ENCODE results near the gene MYO15A. TPM values are rescaled to one million over a fixed set of nuclear protein-coding genes. Genes with fewer than 3 reads are reported as not detected.

MYO15A gene
- total and polyA plus RNA-seq, 4 experiments from 2014 or later, result 0.14 to 2.2 (median 1.0) TPM

DNA sequence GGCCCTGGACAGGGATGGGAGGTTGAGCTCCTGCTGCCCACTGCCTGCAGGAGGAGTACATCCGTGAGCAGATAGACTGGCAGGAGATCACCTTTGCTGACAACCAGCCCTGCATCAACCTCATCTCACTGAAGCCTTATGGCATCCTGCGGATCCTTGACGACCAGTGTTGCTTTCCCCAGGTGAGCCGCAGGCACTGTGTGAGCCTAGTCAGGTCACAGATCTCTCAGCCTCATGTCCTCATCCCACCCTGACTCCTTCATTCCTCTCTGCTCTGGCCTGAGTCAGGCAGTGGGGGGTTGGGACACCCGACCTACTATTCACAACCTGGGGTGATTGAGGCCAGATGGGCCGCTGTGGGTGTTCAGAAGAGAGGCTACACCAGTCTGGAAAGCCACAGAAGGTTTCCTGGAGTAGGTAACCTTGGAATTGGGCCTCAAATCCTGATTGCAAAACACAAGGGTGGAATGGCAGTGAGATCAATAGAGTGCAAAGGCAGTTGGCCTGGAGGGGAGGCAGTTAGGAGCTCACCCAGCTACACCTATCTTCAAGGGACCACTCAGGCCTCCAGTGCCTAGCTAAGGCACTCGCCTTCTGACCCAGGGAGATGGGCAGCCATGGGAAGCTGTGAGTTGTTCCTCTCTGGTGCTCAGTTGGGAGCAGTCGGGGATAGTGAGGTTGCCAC lies 29.7 kb downstream of the MYO15A start:
- H3K9me3 Mint-ChIP-seq, result no peaks in the 10 kb centered on the region
- Histone ChIP-seq H3K9me3 (ENCODE audit: control insufficient read depth in 1 of 2, low read length in 2 of 2) (no peaks in the 10 kb centered on the region), H3K27ac (ENCODE audit: low read depth, low read length) (no peak overlapping the region), H3K4me3 (ENCODE audit: low read length in 2 of 2) (no peak overlapping the region), H3K4me1 (ENCODE audit: insufficient read depth, low read length) (no peaks in the 10 kb centered on the region), H3K27me3 (ENCODE audit: insufficient read depth, low read length) (no peaks in the 10 kb centered on the region), H3K36me3 (ENCODE audit: insufficient read depth, low read length) (no peaks in the 10 kb centered on the region)
- no peaks in the 10 kb centered on the region for H3K27me3 Mint-ChIP-seq
- ChIA-PET POLR2A (ENCODE audit: partially characterized antibody) (no interaction called here), CTCF (ENCODE audit: partially characterized antibody) (interaction anchor here (0.6 kb wide), 1 partner anchor 58 kb away, joined by 3 read pairs; no protein-coding TSS in a partner anchor)
- H3K4me1 Mint-ChIP-seq, result peaks cover 0 to 6% (median 4%) of the 10 kb centered on the region in 4 donors
- peak overlapping the region in 1 of 7 donors; percentile 19 for H3K27ac Mint-ChIP-seq
- DNase-seq, result no peak
- H3K36me3 Mint-ChIP-seq, result no peaks in the 10 kb centered on the region
- no peak overlapping the region for H3K4me3 Mint-ChIP-seq
- intact Hi-C loops (cut with micrococcal nuclease), result no loop called here

DNA sequence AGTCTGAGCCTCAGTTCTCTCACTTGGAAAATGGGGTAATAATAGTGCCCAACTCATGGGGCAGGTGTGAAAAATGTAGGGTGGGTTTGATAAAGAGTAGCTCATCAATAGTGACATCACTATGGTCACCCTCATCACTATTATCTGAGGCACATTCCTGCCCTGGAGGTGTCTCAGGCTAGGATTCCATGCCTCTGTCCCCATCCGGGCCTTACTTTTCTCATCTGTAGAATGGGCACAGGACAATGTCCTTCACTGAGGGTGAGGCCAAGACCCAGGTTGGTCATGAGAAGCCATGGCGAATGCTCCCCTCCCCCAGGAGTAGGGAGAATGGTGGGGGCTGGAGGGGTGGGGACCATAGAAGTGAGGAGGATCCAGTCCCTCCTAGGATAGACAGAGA lies 30.5 kb downstream of the MYO15A start:
- Histone ChIP-seq H3K4me3 (ENCODE audit: low read length in 2 of 2) (no peak overlapping the region), H3K27me3 (ENCODE audit: insufficient read depth, low read length) (no peaks in the 10 kb centered on the region), H3K4me1 (ENCODE audit: insufficient read depth, low read length) (no peaks in the 10 kb centered on the region), H3K27ac (ENCODE audit: low read depth, low read length) (no peak overlapping the region), H3K36me3 (ENCODE audit: insufficient read depth, low read length) (no peaks in the 10 kb centered on the region), H3K9me3 (ENCODE audit: control insufficient read depth in 1 of 2, low read length in 2 of 2) (no peaks in the 10 kb centered on the region)
- H3K9me3 Mint-ChIP-seq, result no peaks in the 10 kb centered on the region
- DNase-seq, result no peak
- POLR2A ChIA-PET (ENCODE audit: partially characterized antibody), result no interaction called here
- no peak overlapping the region for H3K27ac Mint-ChIP-seq
- no peak overlapping the region for H3K4me3 Mint-ChIP-seq
- no peaks in the 10 kb centered on the region for H3K36me3 Mint-ChIP-seq
- peaks cover 0 to 6% (median 4%) of the 10 kb centered on the region in 4 donors for H3K4me1 Mint-ChIP-seq
- CTCF ChIA-PET (ENCODE audit: partially characterized antibody), result no interaction called here
- H3K27me3 Mint-ChIP-seq, result no peaks in the 10 kb centered on the region
- intact Hi-C loops (cut with micrococcal nuclease), result no loop called here

- no peaks in the 10 kb centered on the region for H3K9me3 Mint-ChIP-seq
- peaks cover 0 to 6% (median 4%) of the 10 kb centered on the region in 4 donors for H3K4me1 Mint-ChIP-seq
- Histone ChIP-seq H3K4me1 (ENCODE audit: insufficient read depth, low read length) (no peaks in the 10 kb centered on the region), H3K27ac (ENCODE audit: low read depth, low read length) (no peak overlapping the region), H3K4me3 (ENCODE audit: low read length in 2 of 2) (no peak overlapping the region), H3K27me3 (ENCODE audit: insufficient read depth, low read length) (no peaks in the 10 kb centered on the region), H3K9me3 (ENCODE audit: control insufficient read depth in 1 of 2, low read length in 2 of 2) (no peaks in the 10 kb centered on the region), H3K36me3 (ENCODE audit: insufficient read depth, low read length) (no peaks in the 10 kb centered on the region)
- no peak overlapping the region for H3K4me3 Mint-ChIP-seq
- POLR2A ChIA-PET (ENCODE audit: partially characterized antibody), result no interaction called here
- CTCF ChIA-PET (ENCODE audit: partially characterized antibody), result no interaction called here
- no peaks in the 10 kb centered on the region for H3K27me3 Mint-ChIP-seq
- no peak for DNase-seq
- H3K36me3 Mint-ChIP-seq, result no peaks in the 10 kb centered on the region
- no peak overlapping the region for H3K27ac Mint-ChIP-seq
- intact Hi-C loops (cut with micrococcal nuclease), result no loop called here
Observed at GRCh38 chr17:18139498-18139897, 30.9 kb downstream of the MYO15A start.

GRCh38 chr17:18139949-18140348 lies 31.4 kb downstream of the MYO15A start:
- Histone ChIP-seq H3K27ac (ENCODE audit: low read depth, low read length) (no peak overlapping the region), H3K4me1 (ENCODE audit: insufficient read depth, low read length) (no peaks in the 10 kb centered on the region), H3K4me3 (ENCODE audit: low read length in 2 of 2) (no peak overlapping the region), H3K27me3 (ENCODE audit: insufficient read depth, low read length) (no peaks in the 10 kb centered on the region), H3K9me3 (ENCODE audit: control insufficient read depth in 1 of 2, low read length in 2 of 2) (no peaks in the 10 kb centered on the region), H3K36me3 (ENCODE audit: insufficient read depth, low read length) (no peaks in the 10 kb centered on the region)
- Mint-ChIP-seq H3K27me3 (no peaks in the 10 kb centered on the region), H3K9me3 (no peaks in the 10 kb centered on the region), H3K4me1 (peaks cover 0 to 6% (median 4%) of the 10 kb centered on the region in 4 donors), H3K27ac (no peak overlapping the region), H3K4me3 (no peak overlapping the region), H3K36me3 (no peaks in the 10 kb centered on the region)
- ChIA-PET CTCF (ENCODE audit: partially characterized antibody) (no interaction called here), POLR2A (ENCODE audit: partially characterized antibody) (no interaction called here)
- intact Hi-C loops (cut with micrococcal nuclease), result no loop called here
- DNase-seq, result no peak

- no peak overlapping the region for H3K27ac Mint-ChIP-seq
- peaks cover 0 to 6% (median 4%) of the 10 kb centered on the region in 4 donors for H3K4me1 Mint-ChIP-seq
- intact Hi-C loops (cut with micrococcal nuclease), result loop anchor here (1.0 kb wide), 2 partner anchors 18 to 43 kb away; partner anchors contain the start of gene ALKBH5
- no peak overlapping the region for H3K4me3 ChIP-seq (ENCODE audit: low read length in 2 of 2)
- H3K36me3 Mint-ChIP-seq, result no peaks in the 10 kb centered on the region
- ChIA-PET CTCF (ENCODE audit: partially characterized antibody) (interaction anchor here (2.3 kb wide), 1 partner anchor 45 kb away, joined by 16 read pairs; the partner anchor contains the start of gene ALKBH5), POLR2A (ENCODE audit: partially characterized antibody) (no interaction called here)
- no peak overlapping the region for H3K4me3 Mint-ChIP-seq
- H3K9me3 Mint-ChIP-seq, result no peaks in the 10 kb centered on the region
- no peaks in the 10 kb centered on the region for H3K4me1 ChIP-seq (ENCODE audit: insufficient read depth, low read length)
- no peak overlapping the region for H3K27ac ChIP-seq (ENCODE audit: low read depth, low read length)
- H3K27me3 ChIP-seq (ENCODE audit: insufficient read depth, low read length), result no peaks in the 10 kb centered on the region
- no peaks in the 10 kb centered on the region for H3K9me3 ChIP-seq (ENCODE audit: control insufficient read depth in 1 of 2, low read length in 2 of 2)
- no peaks in the 10 kb centered on the region for H3K27me3 Mint-ChIP-seq
- no peaks in the 10 kb centered on the region for H3K36me3 ChIP-seq (ENCODE audit: insufficient read depth, low read length)
- DNase-seq, result no peak
Observed at GRCh38 chr17:18140648-18141047, 32.1 kb downstream of the MYO15A start.

DNA sequence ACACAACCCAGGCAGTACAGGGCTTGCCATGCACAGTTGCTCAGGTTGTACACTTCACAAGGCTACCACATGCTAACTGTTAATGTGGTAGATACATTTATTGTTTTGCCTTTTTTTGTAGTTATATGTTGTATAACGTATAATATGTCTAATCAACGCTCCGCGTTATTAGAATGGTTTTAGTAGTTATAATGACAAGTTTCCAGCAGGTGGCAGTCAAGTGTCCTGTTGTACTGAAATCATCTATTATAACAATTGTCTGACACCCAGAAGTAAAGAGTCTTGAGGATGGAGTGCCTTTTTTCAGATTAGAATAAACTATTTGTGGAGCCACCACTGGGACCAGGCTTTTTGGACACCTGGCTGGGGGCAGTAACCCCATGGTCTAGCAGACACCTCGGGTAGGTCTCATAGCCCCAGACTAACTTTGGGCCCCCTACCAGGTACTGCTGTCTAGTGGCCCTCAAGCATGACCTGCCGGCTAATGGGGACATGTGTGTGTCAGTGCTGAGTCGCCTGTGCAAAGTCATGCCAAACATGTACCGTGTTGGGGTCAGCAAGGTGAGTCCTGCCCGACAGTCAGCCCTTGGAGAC lies 32.8 kb downstream of the MYO15A start:
- Mint-ChIP-seq H3K27me3 (no peaks in the 10 kb centered on the region), H3K4me1 (peaks cover 0 to 6% (median 4%) of the 10 kb centered on the region in 4 donors), H3K27ac (peak overlapping the region in 1 of 7 donors; percentile 48), H3K36me3 (no peaks in the 10 kb centered on the region), H3K4me3 (no peak overlapping the region), H3K9me3 (no peaks in the 10 kb centered on the region)
- intact Hi-C loops (cut with micrococcal nuclease), result loop anchor here (1.0 kb wide), 2 partner anchors 17 to 42 kb away; partner anchors contain the start of gene ALKBH5
- no peaks in the 10 kb centered on the region for H3K9me3 ChIP-seq (ENCODE audit: control insufficient read depth in 1 of 2, low read length in 2 of 2)
- H3K27ac ChIP-seq (ENCODE audit: low read depth, low read length), result no peak overlapping the region
- no peaks in the 10 kb centered on the region for H3K4me1 ChIP-seq (ENCODE audit: insufficient read depth, low read length)
- no peaks in the 10 kb centered on the region for H3K36me3 ChIP-seq (ENCODE audit: insufficient read depth, low read length)
- H3K27me3 ChIP-seq (ENCODE audit: insufficient read depth, low read length), result no peaks in the 10 kb centered on the region
- H3K4me3 ChIP-seq (ENCODE audit: low read length in 2 of 2), result no peak overlapping the region
- peak in 4 of 5 donors; percentile 49 to 61 (median 54) for DNase-seq
- POLR2A ChIA-PET (ENCODE audit: partially characterized antibody), result interaction anchor here (1.4 to 2.4 kb wide), 2 partner anchors 42 to 44 kb away, joined by 4 to 8 read pairs; partner anchors contain the start of gene ALKBH5
- CTCF ChIA-PET (ENCODE audit: partially characterized antibody), result interaction anchor here (1.0 to 2.3 kb wide), 7 partner anchors 11 to 76 kb away, joined by 3 to 16 read pairs (median 6); partner anchors contain the start of gene ALKBH5

DNA sequence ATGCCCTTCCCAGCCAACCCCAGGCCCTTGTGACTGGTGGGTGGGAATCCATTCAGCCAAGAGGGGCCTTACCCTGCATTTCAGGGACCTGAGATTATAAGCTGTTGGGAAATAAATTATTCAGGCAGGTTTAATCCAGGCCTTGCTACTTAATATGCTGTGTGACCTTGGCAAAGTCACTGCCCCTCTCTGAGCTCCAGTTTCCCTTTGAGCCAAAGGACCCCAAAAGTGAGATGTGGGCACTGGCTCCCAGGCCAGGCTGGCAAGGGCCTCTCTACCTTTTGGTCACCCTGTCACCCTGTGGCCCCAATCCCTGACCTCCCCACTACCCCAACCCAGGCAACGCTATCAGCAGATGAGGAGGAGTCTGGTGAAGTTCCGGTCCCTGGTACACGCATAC lies 33.9 kb downstream of the MYO15A start:
- POLR2A ChIA-PET (ENCODE audit: partially characterized antibody), result interaction anchor here (1.3 to 2.4 kb wide), 3 partner anchors 39 to 42 kb away, joined by 3 to 8 read pairs (median 4); partner anchors contain the start of gene ALKBH5

More for the DNA sequence above, 33.9 kb downstream of the MYO15A start:
- Mint-ChIP-seq H3K36me3 (no peaks in the 10 kb centered on the region), H3K4me3 (no peak overlapping the region), H3K27ac (no peak overlapping the region), H3K4me1 (peaks cover 0 to 6% (median 4%) of the 10 kb centered on the region in 4 donors), H3K9me3 (no peaks in the 10 kb centered on the region), H3K27me3 (no peaks in the 10 kb centered on the region)
- no peak overlapping the region for H3K27ac ChIP-seq (ENCODE audit: low read depth, low read length)
- intact Hi-C loops (cut with micrococcal nuclease), result no loop called here
- H3K9me3 ChIP-seq (ENCODE audit: control insufficient read depth in 1 of 2, low read length in 2 of 2), result no peaks in the 10 kb centered on the region
- no peaks in the 10 kb centered on the region for H3K36me3 ChIP-seq (ENCODE audit: insufficient read depth, low read length)
- H3K4me1 ChIP-seq (ENCODE audit: insufficient read depth, low read length), result no peaks in the 10 kb centered on the region
- no peak overlapping the region for H3K4me3 ChIP-seq (ENCODE audit: low read length in 2 of 2)
- CTCF ChIA-PET (ENCODE audit: partially characterized antibody), result interaction anchor here (1.0 to 2.3 kb wide), 7 partner anchors 10 to 75 kb away, joined by 3 to 16 read pairs (median 6); partner anchors contain the start of gene ALKBH5
- H3K27me3 ChIP-seq (ENCODE audit: insufficient read depth, low read length), result no peaks in the 10 kb centered on the region
- DNase-seq, result no peak
